HFF-Myc (cell line): ENCODE measurements around the gene TOX2.

Source experiments
- DNase-seq: peaks from one replicate; pipeline ENCODE4 v3.0.0-alpha.2; 2011; ENCODE audit warnings: low read depth; ENCODE audit errors: extremely low read depth
- H3K4me3 ChIP-seq: replicated peaks from 2 replicates; pipeline ENCODE4 v1.5.1; 2011; ENCODE audit warnings: low read depth, mild to moderate bottlenecking, control low read depth, low read length
- CTCF ChIP-seq: IDR thresholded peaks from 2 replicates; pipeline ENCODE4 v1.5.1; 2012; ENCODE audit warnings: mild to moderate bottlenecking, low read depth, low read length, control low read depth; ENCODE audit errors: missing control alignments

TOX2 gene

DNA sequence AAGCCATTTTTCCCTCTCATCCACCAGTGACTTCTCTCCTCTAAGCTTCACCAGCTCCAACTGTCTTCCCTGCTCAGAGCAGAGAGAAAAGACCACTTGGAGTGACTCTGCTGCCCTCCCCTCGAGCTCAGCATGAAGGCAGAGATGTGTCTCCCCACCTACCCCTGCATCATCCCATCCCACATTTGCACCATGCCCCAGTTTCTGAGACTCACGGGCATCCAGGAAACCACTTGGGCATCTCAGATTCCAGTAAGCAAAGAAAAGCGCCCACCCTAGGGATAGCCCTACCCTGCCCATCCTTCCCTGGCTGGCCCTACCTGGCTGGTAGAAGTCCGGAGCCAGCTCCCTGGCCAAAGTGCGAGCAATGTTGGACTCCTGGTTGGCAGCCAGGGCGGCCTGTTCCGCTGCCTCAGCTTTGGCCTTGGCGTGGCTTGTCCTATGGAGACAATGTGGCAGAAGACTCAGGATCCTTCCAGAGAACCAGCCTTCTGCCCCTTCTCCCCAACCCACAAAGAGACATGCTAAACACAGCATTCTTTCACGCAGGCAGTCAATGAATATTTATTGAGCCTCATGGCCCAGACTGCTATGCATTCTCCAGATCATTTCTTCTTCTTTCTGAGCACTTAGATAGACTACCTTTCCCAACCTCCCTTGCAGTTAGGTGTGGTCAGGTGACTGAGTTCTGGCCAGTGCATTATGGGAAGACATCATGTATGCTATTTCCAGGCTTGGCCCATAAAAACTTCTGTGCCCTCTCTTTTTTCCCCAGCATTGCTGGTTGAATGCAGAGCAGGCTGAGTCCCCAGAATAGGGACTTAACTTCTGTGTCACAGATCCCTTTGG, 203.8 kb downstream of the TOX2 start:
- DNase-seq, result no peak
- H3K4me3 ChIP-seq, result no peak overlapping the region
- TF ChIP-seq CTCF, result no peak
